ENCODE data around the gene CHST14.

CHST14 gene, protein sequence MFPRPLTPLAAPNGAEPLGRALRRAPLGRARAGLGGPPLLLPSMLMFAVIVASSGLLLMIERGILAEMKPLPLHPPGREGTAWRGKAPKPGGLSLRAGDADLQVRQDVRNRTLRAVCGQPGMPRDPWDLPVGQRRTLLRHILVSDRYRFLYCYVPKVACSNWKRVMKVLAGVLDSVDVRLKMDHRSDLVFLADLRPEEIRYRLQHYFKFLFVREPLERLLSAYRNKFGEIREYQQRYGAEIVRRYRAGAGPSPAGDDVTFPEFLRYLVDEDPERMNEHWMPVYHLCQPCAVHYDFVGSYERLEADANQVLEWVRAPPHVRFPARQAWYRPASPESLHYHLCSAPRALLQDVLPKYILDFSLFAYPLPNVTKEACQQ

GRCh38 chr15:40470423-40471104 is at the start of gene CHST14:
Gene CHST14, plus strand, starts transcription at chr15:40470984. Its CDS starts 230 bp downstream, at chr15:40471214.
- TF ChIP-seq CTCF (IDR thresholded peaks at IDR 0.05; ENCODE audit: extremely low read depth, missing control alignments) = no peak
- peak; percentile 95 for DNase-seq (ENCODE audit: low spot score)

- peak; percentile 86 for TF ChIP-seq CTCF (IDR thresholded peaks at IDR 0.05; ENCODE audit: extremely low read depth, missing control alignments)
- DNase-seq (ENCODE audit: low spot score) = peak; percentile 84
These were observed 49.3 kb upstream of the CHST14 start for GRCh38 chr15:40421246-40422157.

GRCh38 chr15:40424483-40425115 is 46.2 kb upstream of the CHST14 start:
- no peak for DNase-seq (ENCODE audit: low spot score)
- no peak for TF ChIP-seq CTCF (IDR thresholded peaks at IDR 0.05; ENCODE audit: extremely low read depth, missing control alignments)

- no peak for TF ChIP-seq CTCF (IDR thresholded peaks at IDR 0.05; ENCODE audit: extremely low read depth, missing control alignments)
- no peak for DNase-seq (ENCODE audit: low spot score)
These were observed 45.1 kb upstream of the CHST14 start for GRCh38 chr15:40425681-40426080.

DNA sequence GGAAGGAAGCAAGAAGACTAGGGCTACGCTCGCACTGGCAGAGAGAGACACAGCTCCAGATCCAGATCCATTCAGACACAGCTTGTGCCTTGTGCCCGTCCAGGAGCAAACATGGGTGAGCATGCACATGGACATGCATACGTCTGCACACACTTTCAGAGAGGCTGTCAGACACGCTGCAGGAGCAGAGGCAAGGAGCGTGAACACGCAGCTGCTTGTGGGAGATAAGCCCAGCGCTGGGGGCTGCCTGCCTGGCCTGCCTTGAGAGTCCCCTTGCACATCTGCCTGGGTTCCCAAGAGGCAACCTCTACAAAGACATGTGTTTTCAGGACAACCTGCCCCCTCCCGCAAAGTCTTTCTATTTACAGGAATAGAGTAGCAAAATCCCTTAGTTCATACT is 43.6 kb upstream of the CHST14 start:
- DNase-seq (ENCODE audit: low spot score) = no peak
- no peak for TF ChIP-seq CTCF (IDR thresholded peaks at IDR 0.05; ENCODE audit: extremely low read depth, missing control alignments)

- no peak for TF ChIP-seq CTCF (IDR thresholded peaks at IDR 0.05; ENCODE audit: extremely low read depth, missing control alignments)
- DNase-seq (ENCODE audit: low spot score) = no peak
These were observed 42.6 kb upstream of the CHST14 start for GRCh38 chr15:40428185-40428584.

All from GM20000 (cell line).